HG03039 (cell line): ENCODE results near the gene CES4A.
A peak's percentile ranks its signal among the peaks of the same experiment; 100 is the strongest.

Experiments
- ATAC-seq: cut with Tn5 transposase; IDR thresholded peaks from one replicate; pipeline ENCODE4 v1.9.1; 2021; ENCODE audit warnings: mild to moderate bottlenecking, moderate library complexity; ENCODE audit not compliant: unreplicated experiment

CES4A gene

GRCh38 chr16:67017810-67018488, 29.6 kb downstream of the CES4A start:
- peak; percentile 66 for ATAC-seq

GRCh38 chr16:67019171-67019570, 30.8 kb downstream of the CES4A start:
- no peak for ATAC-seq

- ATAC-seq, result no peak
Measured at GRCh38 chr16:67021321-67021720, 32.9 kb downstream of the CES4A start.

- no peak for ATAC-seq
Measured at GRCh38 chr16:67022531-67023214, 34.3 kb downstream of the CES4A start.

GRCh38 chr16:67023689-67024088, 35.3 kb downstream of the CES4A start:
- no peak for ATAC-seq

- ATAC-seq, result no peak
Measured at GRCh38 chr16:67024384-67025209, 36.2 kb downstream of the CES4A start.

- ATAC-seq, result no peak
Measured at GRCh38 chr16:67025210-67025550, 36.8 kb downstream of the CES4A start.

- no peak for ATAC-seq
Measured at GRCh38 chr16:67026570-67026969, 38.2 kb downstream of the CES4A start.

- ATAC-seq, result no peak
Measured at GRCh38 chr16:67027046-67027445, 38.7 kb downstream of the CES4A start.

GRCh38 chr16:67028167-67028695, 39.8 kb downstream of the CES4A start:
- ATAC-seq, result no peak

GRCh38 chr16:67028696-67029253, 40.4 kb downstream of the CES4A start, which contains the start of gene CBFB:
CBFB (plus strand) TSS chr16:67029149; CDS start chr16:67029408, 259 bp downstream.
- peak; percentile 64 for ATAC-seq

- ATAC-seq, result peak; percentile 44
Measured at GRCh38 chr16:67029254-67030096, 41.1 kb downstream of the CES4A start.

GRCh38 chr16:67030221-67030962, 42.0 kb downstream of the CES4A start:
- no peak for ATAC-seq

GRCh38 chr16:67034487-67034886, 46.1 kb downstream of the CES4A start:
- no peak for ATAC-seq

GRCh38 chr16:67035364-67035763, 47.0 kb downstream of the CES4A start:
- no peak for ATAC-seq

- ATAC-seq, result no peak
Measured at GRCh38 chr16:67036323-67036741, 47.9 kb downstream of the CES4A start.

GRCh38 chr16:67039260-67040020, 51.1 kb downstream of the CES4A start:
- ATAC-seq, result no peak

GRCh38 chr16:67040166-67040565, 51.8 kb downstream of the CES4A start:
- no peak for ATAC-seq

GRCh38 chr16:67040906-67041305, 52.5 kb downstream of the CES4A start:
- ATAC-seq, result no peak
